Smooth muscle cell (in vitro differentiated cells): Measurements from ENCODE around the gene CKS1B. TPM values are rescaled to one million over a fixed set of nuclear protein-coding genes. Genes with fewer than 3 reads are reported as not detected.
"Not testable (repeated sequence)": the region's sequence is repeated elsewhere in the genome, so short reads cannot be mapped to it uniquely, and the experiment has no call there.

Experiments used
- DNase-seq: peaks from one replicate; lab custom pipeline; 2025; ENCODE audit not compliant: unreplicated experiment; lab: John Stamatoyannopoulos, UW
- H2AFZ ChIP-seq: fragments of 200-600 bp; sonication (generic); 2 replicates; pipeline ENCODE4 v1.6.0; 2016; ENCODE audit warnings: antibody characterized with exemption, low read depth, mild to moderate bottlenecking
- H3F3A ChIP-seq: fragments of 200-600 bp; sonication (generic); 2 replicates; pipeline ENCODE4 v1.6.0; 2017; ENCODE audit warnings: antibody characterized with exemption, low read depth
- H3K27ac ChIP-seq: fragments of 200-600 bp; sonication (generic); 2 replicates; pipeline ENCODE4 v1.5.1; 2016; ENCODE audit warnings: low read depth, mild to moderate bottlenecking
- H3K27me3 ChIP-seq: fragments of 200-600 bp; sonication (generic); 2 replicates; pipeline ENCODE4 v1.6.1; 2016; ENCODE audit warnings: low read depth, mild to moderate bottlenecking
- H3K36me3 ChIP-seq: fragments of 200-600 bp; sonication (generic); 2 replicates; pipeline ENCODE4 v1.5.1; 2016; ENCODE audit warnings: low read depth
- H3K4me1 ChIP-seq: fragments of 200-600 bp; sonication (generic); 2 replicates; pipeline ENCODE4 v1.5.1; 2016; ENCODE audit warnings: low read depth
- H3K4me2 ChIP-seq: fragments of 200-600 bp; sonication (generic); 2 replicates; pipeline ENCODE4 v1.6.0; 2016; ENCODE audit warnings: mild to moderate bottlenecking
- H3K4me3 ChIP-seq: fragments of 200-600 bp; sonication (generic); 2 replicates; pipeline ENCODE4 v1.5.1; 2016; ENCODE audit warnings: mild to moderate bottlenecking
- H3K79me2 ChIP-seq: fragments of 200-600 bp; sonication (generic); 2 replicates; pipeline ENCODE4 v1.6.0; 2016; ENCODE audit warnings: low read depth, mild to moderate bottlenecking
- H3K9ac ChIP-seq: fragments of 200-600 bp; sonication (generic); 2 replicates; pipeline ENCODE4 v1.6.0; 2016; ENCODE audit warnings: low read depth
- H3K9me3 ChIP-seq: fragments of 200-600 bp; sonication (generic); replicated peaks from 2 replicates; pipeline ENCODE4 v1.5.1; 2016; ENCODE audit warnings: low read depth
- H4K20me1 ChIP-seq: fragments of 200-600 bp; sonication (generic); 2 replicates; pipeline ENCODE4 v1.6.0; 2016; ENCODE audit warnings: low read depth
- WGBS: methylation state at CpG from one replicate; pipeline ENCODE4 v1.1.7; 2016; ENCODE audit warnings: low lambda C conversion rate; 5-methylcytosine and 5-hydroxymethylcytosine counted together
- polyA plus RNA-seq: library from polyadenylated mRNA; unstranded; fragments of >200 nt; fragmentation: Nextera tagmentation; extraction: Ambion mirVana; gene quantifications from 2 replicates; pipeline ENCODE4 v1.2.1, GENCODE V29; 2016
- total RNA-seq: library from RNA; depleted of rRNA; stranded (reverse); fragments of >200 nt; gene quantifications from 2 replicates; pipeline ENCODE4 v1.2.3, GENCODE V29; 2014
- TF ChIP-seq, protein P1 (sequence below): fragments of 200-600 bp; sonication (generic); IDR thresholded peaks from 2 replicates; pipeline ENCODE4 v1.5.1; 2017; ENCODE audit warnings: borderline replicate concordance, mild to moderate bottlenecking, antibody characterized with exemption; ENCODE audit not compliant: insufficient read depth, poor library complexity, severe bottlenecking

The CKS1B gene
- total and polyA plus RNA-seq, 2 experiments from 2014 or later = 41.6 to 116 TPM

DNA sequence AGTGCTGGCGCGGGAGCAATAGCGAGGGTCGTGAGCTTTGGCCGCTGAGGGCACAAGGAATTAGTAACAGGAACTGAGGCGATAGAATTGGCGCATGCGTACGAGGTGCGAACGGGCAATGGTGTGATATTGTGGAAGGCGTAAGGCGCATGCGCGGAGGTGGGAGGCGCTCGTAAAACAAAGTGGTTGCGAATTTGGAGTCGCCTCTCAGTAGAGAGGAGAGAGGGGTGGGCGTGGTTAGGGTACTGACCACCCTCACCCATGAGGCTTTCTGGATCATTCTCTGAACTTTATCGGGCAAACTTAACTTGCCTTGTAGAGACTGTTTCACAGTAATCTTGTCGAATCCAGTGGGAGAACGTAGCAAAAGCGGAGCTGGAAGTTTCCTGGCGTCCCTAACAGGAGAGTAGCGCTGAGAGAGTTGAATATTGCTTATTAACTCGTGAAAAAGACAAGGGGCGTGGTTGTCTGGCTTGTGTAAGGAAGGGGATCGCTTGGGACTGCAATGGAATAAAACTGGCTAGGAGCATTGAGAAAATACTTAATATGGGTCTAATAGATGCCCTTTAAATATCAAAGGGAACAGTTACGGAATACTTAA, 427 bp downstream of the CKS1B start:
- Histone ChIP-seq H4K20me1 (no peaks in the 10 kb centered on the region), H3K9me3 (no peaks in the 10 kb centered on the region), H3K79me2 (peaks cover 35% of the 10 kb centered on the region), H3K9ac (peak overlapping the region; percentile 77), H3K27me3 (no peaks in the 10 kb centered on the region), H3K4me3 (peak overlapping the region; percentile 55), H3K4me1 (peaks cover 40% of the 10 kb centered on the region), H2AFZ (peak overlapping the region; percentile 52), H3K27ac (peak overlapping the region; percentile 98), H3K36me3 (no peaks in the 10 kb centered on the region), H3F3A (peaks cover 33% of the 10 kb centered on the region), H3K4me2 (peak overlapping the region; percentile 90)
- WGBS = under 1% methylated on average over 30 of the region's 30 CpGs
- peak; percentile 99 for DNase-seq
- TF ChIP-seq, protein P1, sequence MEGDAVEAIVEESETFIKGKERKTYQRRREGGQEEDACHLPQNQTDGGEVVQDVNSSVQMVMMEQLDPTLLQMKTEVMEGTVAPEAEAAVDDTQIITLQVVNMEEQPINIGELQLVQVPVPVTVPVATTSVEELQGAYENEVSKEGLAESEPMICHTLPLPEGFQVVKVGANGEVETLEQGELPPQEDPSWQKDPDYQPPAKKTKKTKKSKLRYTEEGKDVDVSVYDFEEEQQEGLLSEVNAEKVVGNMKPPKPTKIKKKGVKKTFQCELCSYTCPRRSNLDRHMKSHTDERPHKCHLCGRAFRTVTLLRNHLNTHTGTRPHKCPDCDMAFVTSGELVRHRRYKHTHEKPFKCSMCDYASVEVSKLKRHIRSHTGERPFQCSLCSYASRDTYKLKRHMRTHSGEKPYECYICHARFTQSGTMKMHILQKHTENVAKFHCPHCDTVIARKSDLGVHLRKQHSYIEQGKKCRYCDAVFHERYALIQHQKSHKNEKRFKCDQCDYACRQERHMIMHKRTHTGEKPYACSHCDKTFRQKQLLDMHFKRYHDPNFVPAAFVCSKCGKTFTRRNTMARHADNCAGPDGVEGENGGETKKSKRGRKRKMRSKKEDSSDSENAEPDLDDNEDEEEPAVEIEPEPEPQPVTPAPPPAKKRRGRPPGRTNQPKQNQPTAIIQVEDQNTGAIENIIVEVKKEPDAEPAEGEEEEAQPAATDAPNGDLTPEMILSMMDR = no peak

DNA sequence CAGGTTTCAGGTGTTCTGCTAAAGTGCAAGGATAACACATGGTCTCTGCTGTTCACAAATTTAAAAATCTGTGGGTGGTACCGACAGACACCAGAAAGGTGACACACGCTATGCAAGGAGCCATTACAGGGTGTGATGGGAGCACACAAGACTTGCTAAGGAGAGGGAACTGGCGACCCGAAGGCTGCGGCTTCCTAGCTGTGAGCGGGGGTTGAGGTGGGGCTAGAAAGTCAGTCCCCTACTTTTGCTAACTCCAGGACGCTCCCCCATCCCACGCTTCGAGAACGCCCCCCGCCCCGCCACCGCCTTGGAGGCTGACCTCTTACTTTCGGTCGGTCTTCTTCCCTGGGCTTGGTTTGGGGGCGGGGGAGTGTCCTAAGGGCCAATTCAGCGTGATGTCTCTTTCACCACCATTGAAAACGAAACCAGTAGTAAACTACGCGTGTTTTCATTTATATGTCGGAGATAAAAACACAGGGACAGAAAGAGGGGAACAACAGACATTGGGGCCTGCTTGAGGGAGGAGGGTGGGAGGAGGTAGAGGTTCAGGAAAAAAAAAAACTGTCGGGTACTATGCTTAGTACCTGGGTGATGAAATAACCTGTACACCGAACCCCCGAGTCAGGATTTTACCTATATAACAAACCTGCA, 1.1 kb downstream of the CKS1B start:
- Histone ChIP-seq H2AFZ (peak overlapping the region; percentile 52), H3K4me2 (peak overlapping the region; percentile 90), H3K27ac (peak overlapping the region; percentile 98), H3F3A (peaks cover 33% of the 10 kb centered on the region), H3K79me2 (peaks cover 29% of the 10 kb centered on the region), H3K4me1 (peaks cover 35% of the 10 kb centered on the region), H3K27me3 (no peaks in the 10 kb centered on the region), H3K9ac (peak overlapping the region; percentile 77), H3K4me3 (peak overlapping the region; percentile 55), H3K36me3 (no peaks in the 10 kb centered on the region), H3K9me3 (no peaks in the 10 kb centered on the region), H4K20me1 (no peaks in the 10 kb centered on the region)
- TF ChIP-seq, protein P1 = no peak
- WGBS = 2% methylated on average over 23 of the region's 24 CpGs
- DNase-seq = peak; percentile 22

DNA sequence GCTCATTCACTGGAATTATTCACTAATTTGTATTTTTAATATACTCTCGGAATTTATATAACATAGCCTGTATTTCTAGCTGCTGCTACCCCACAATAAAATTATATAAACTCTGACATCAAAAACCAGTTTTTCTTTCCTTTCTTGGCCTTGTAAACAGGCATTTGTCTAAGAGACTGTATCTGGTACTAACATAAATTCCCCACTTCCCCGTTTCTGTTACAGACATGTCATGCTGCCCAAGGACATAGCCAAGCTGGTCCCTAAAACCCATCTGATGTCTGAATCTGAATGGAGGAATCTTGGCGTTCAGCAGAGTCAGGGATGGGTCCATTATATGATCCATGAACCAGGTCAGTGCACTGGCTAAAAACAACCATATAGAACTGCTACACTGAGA, 3.3 kb downstream of the CKS1B start:
- not testable (repeated sequence) for H3K27ac ChIP-seq, H3K36me3 ChIP-seq, H3K4me2 ChIP-seq, DNase-seq, H4K20me1 ChIP-seq, H3K4me3 ChIP-seq, H2AFZ ChIP-seq, H3K9me3 ChIP-seq, H3K27me3 ChIP-seq, H3K9ac ChIP-seq
- H3F3A ChIP-seq = peaks cover 16% of the 10 kb centered on the region
- WGBS = 90% methylated on average over 3 of the region's 3 CpGs
- peaks cover 20% of the 10 kb centered on the region for H3K4me1 ChIP-seq
- H3K79me2 ChIP-seq = peaks cover 33% of the 10 kb centered on the region

DNA sequence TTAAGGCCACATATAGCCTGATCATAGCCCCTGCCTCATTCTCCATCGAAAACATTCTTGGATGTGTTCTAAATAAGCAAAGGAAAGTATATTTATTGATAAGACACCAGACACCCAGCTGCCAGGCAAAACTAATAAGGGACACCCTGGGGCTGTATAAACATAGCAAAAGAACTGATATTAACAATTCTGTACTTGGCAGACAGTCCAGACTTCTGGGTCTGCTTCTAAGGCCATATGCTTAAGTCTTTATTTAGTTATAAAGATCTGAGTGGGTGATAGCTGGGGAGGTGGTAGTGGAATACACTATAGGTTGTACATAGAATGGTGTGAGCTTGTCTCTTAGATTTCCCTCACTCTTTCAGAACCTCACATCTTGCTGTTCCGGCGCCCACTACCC, 3.9 kb downstream of the CKS1B start:
- Histone ChIP-seq H3F3A (peaks cover 12% of the 10 kb centered on the region), H3K27ac (no peak overlapping the region), H3K27me3 (no peaks in the 10 kb centered on the region), H3K4me3 (no peak overlapping the region), H2AFZ (no peak overlapping the region), H4K20me1 (no peaks in the 10 kb centered on the region), H3K4me1 (peaks cover 14% of the 10 kb centered on the region), H3K36me3 (no peaks in the 10 kb centered on the region), H3K4me2 (no peak overlapping the region), H3K9me3 (no peaks in the 10 kb centered on the region), H3K79me2 (peaks cover 35% of the 10 kb centered on the region), H3K9ac (no peak overlapping the region)
- 94% methylated on average over 3 of the region's 3 CpGs for WGBS
- TF ChIP-seq, protein P1 = no peak
- DNase-seq = no peak
